CD14-positive monocyte (primary cell): ENCODE results near the gene SETBP1. TPM values are rescaled to one million over a fixed set of nuclear protein-coding genes. Genes with fewer than 3 reads are reported as not detected.

ENCODE experiments used
- DNase-seq, 3 donors: peaks; one replicate each; pipeline ENCODE4 v3.0.0-alpha.2; 2011 to 2022
- H2AFZ ChIP-seq: 2 replicates; pipeline ENCODE4 v1.6.0; 2012; ENCODE audit warnings: mild to moderate bottlenecking, low read depth, low read length, inconsistent platforms; ENCODE audit not compliant: insufficient read depth, poor library complexity, severe bottlenecking
- H3K27ac ChIP-seq, 2 donors: 1 replicate in 1 of 2; 2 replicates in 1 of 2; pipeline ENCODE4 v1.5.1; 2012 to 2013; ENCODE audit warnings: low read length in 2 of 2, control low read depth in 1 of 2, inconsistent platforms in 1 of 2, low read depth in 1 of 2, mild to moderate bottlenecking in 1 of 2
- H3K27me3 ChIP-seq, 2 donors: one replicate each; pipeline versions ENCODE4 v1.6.0 to v1.6.1; 2011 to 2013; ENCODE audit warnings: low read length in 2 of 2; ENCODE audit not compliant: control insufficient read depth in 2 of 2, insufficient read depth in 2 of 2
- H3K36me3 ChIP-seq, 2 donors: replicated peaks in 1 of 2; 1 replicate in 1 of 2; 2 replicates in 1 of 2; pipeline versions ENCODE4 v1.5.1 to v1.6.1; 2012 to 2013; ENCODE audit warnings: low read length in 2 of 2, control low read depth in 1 of 2, inconsistent platforms in 1 of 2, mild to moderate bottlenecking in 1 of 2; ENCODE audit not compliant: insufficient read depth in 2 of 2, control insufficient read depth in 1 of 2
- H3K4me1 ChIP-seq, 2 donors: 1 replicate in 1 of 2; 2 replicates in 1 of 2; pipeline versions ENCODE4 v1.5.1 to v1.6.1; 2012 to 2013; ENCODE audit warnings: low read length in 2 of 2, control low read depth in 1 of 2, inconsistent platforms in 1 of 2, mild to moderate bottlenecking in 1 of 2, moderate library complexity in 1 of 2; ENCODE audit not compliant: insufficient read depth in 2 of 2, control insufficient read depth in 1 of 2
- H3K4me2 ChIP-seq: replicated peaks from 2 replicates; pipeline ENCODE3; 2012; ENCODE audit warnings: low read length, moderate library complexity, mild to moderate bottlenecking; ENCODE audit not compliant: poor library complexity, severe bottlenecking; ENCODE audit errors: extremely low read depth
- H3K4me3 ChIP-seq, 3 experiments: fragments of 200-600 bp in 1 of 3; sonication (generic) in 1 of 3; replicated peaks in 1 of 3; 1 replicate in 2 of 3; 2 replicates in 1 of 3; pipeline ENCODE4 v1.5.1; 2011 to 2013; ENCODE audit warnings: low read length in 3 of 3, mild to moderate bottlenecking in 3 of 3, control low read depth in 2 of 3, low read depth in 2 of 3, inconsistent platforms in 1 of 3, moderate library complexity in 1 of 3
- H3K79me2 ChIP-seq: 2 replicates; pipeline ENCODE4 v1.6.0; 2012; ENCODE audit warnings: mild to moderate bottlenecking, control low read depth, inconsistent platforms, low read length, moderate library complexity; ENCODE audit not compliant: insufficient read depth
- H3K9ac ChIP-seq: 2 replicates; pipeline ENCODE4 v1.6.0; 2017; ENCODE audit warnings: low read length, mild to moderate bottlenecking; ENCODE audit not compliant: insufficient read depth, poor library complexity, severe bottlenecking
- H3K9me3 ChIP-seq, 2 donors: replicated peaks in 1 of 2; 1 replicate in 1 of 2; 2 replicates in 1 of 2; pipeline versions ENCODE4 v1.5.1 to v1.6.1; 2012 to 2013; ENCODE audit warnings: low read length in 2 of 2, control low read depth in 1 of 2; ENCODE audit not compliant: control insufficient read depth in 1 of 2, insufficient read depth in 1 of 2
- H4K20me1 ChIP-seq: 2 replicates; pipeline ENCODE4 v1.6.0; 2012; ENCODE audit warnings: mild to moderate bottlenecking, low read length, control low read depth, moderate library complexity; ENCODE audit not compliant: insufficient read depth
- H3K27ac Mint-ChIP-seq, 7 donors: one replicate each; pipeline ENCODE4 v1.8.0; 2020; ENCODE audit warnings: mild to moderate bottlenecking in 7 of 7, mixed read lengths in 7 of 7, moderate library complexity in 6 of 7, inconsistent platforms in 2 of 7
- H3K27me3 Mint-ChIP-seq, 3 donors: one replicate each; pipeline ENCODE4 v1.8.0; 2021 to 2022; ENCODE audit warnings: low read depth in 3 of 3, mild to moderate bottlenecking in 3 of 3, mixed read lengths in 3 of 3, moderate library complexity in 3 of 3, inconsistent platforms in 1 of 3
- H3K36me3 Mint-ChIP-seq, 2 donors: one replicate each; pipeline ENCODE4 v1.8.0; 2020; ENCODE audit warnings: mixed read lengths in 2 of 2, inconsistent platforms in 1 of 2, mild to moderate bottlenecking in 1 of 2
- H3K4me1 Mint-ChIP-seq: one replicate; pipeline ENCODE4 v1.8.0; 2020; ENCODE audit warnings: mild to moderate bottlenecking, mixed read lengths
- H3K4me3 Mint-ChIP-seq, 2 donors: one replicate each; pipeline ENCODE4 v1.8.0; 2020; ENCODE audit warnings: mild to moderate bottlenecking in 2 of 2, mixed read lengths in 2 of 2, moderate library complexity in 1 of 2
- H3K9me3 Mint-ChIP-seq, 7 donors: one replicate each; pipeline ENCODE4 v1.8.0; 2020 to 2022; ENCODE audit warnings: mixed read lengths in 7 of 7, mild to moderate bottlenecking in 6 of 7, moderate library complexity in 6 of 7, inconsistent platforms in 2 of 7
- WGBS: methylation state at CpG from one replicate; pipeline ENCODE4 v1.1.5; 2013; ENCODE audit warnings: missing lambda C conversion rate; ENCODE audit not compliant: insufficient coverage; 5-methylcytosine and 5-hydroxymethylcytosine counted together
- intact Hi-C, 2 donors: fragments of 100-400 bp; cut with micrococcal nuclease; formaldehyde crosslinking; loops; one replicate each; pipeline versions ENCODE4 v1.15.0 to v1.15.1; 2023
- polyA plus RNA-seq, 3 donors: library from polyadenylated mRNA; depleted of rRNA in 1 of 3; unstranded in 2 of 3; stranded (reverse) in 1 of 3; fragments of 300-500 nt in 2 of 3; fragments of >200 nt in 1 of 3; fragmentation: Illumina TruSeq in 2 of 3; gene quantifications; 1 replicate in 2 of 3; 2 replicates in 1 of 3; pipeline ENCODE4 v1.2.3, GENCODE V29; 2012 to 2021
- TF ChIP-seq, protein P1 (sequence below): fragments of 200-600 bp; IDR thresholded peaks from one replicate; pipeline ENCODE4 v1.8.0; 2022; ENCODE audit warnings: antibody characterized with exemption, mild to moderate bottlenecking

SETBP1 gene
- polyA plus RNA-seq, 3 donors = 0.01 to 1.2 TPM; not detected in 1

DNA sequence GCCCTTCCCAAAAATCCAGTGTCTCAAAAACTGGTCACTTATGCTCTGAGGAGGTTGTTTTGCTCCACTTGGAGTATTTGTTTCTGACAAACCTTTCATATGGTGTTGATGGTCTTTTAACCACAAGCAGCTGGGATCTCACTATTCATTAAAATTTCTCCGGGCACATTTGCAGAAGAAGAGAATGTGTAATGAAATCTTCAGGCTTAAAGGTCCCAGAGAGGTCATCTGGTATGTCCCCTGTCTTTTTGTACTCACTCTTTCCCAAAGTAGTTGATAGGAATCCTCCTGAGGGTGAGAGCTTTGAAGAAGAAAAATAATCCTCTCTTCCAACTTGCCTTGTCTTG lies 430.8 kb downstream of the SETBP1 start:
- H3K27ac Mint-ChIP-seq = no peak overlapping the region
- DNase-seq = no peak

DNA sequence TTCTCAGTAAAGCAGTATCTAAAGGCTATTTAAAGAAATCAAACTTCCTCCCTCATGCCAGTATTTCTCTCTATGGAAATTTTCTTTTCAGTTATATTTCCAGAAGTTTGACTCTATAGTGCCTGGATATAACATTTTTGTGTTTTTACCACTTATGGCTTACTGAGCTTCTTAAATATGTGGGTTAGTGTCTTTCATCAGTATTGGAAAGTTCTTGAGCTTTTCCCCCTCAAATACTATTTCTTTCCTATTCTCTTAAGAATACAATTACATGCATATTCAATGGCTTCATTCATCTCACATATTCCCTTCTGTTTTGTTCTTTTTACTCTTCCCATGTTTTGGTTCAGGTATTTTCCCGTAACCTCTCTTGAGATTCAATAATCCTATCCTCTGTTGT lies 432.0 kb downstream of the SETBP1 start:
- no peaks in the 10 kb centered on the region for H3K36me3 Mint-ChIP-seq
- H3K4me3 Mint-ChIP-seq = peak overlapping the region in 1 of 2 donors; percentile 23
- no peak overlapping the region for H3K4me3 ChIP-seq
- H3K9ac ChIP-seq = no peak overlapping the region
- no peaks in the 10 kb centered on the region for H3K4me1 Mint-ChIP-seq
- TF ChIP-seq, protein P1, sequence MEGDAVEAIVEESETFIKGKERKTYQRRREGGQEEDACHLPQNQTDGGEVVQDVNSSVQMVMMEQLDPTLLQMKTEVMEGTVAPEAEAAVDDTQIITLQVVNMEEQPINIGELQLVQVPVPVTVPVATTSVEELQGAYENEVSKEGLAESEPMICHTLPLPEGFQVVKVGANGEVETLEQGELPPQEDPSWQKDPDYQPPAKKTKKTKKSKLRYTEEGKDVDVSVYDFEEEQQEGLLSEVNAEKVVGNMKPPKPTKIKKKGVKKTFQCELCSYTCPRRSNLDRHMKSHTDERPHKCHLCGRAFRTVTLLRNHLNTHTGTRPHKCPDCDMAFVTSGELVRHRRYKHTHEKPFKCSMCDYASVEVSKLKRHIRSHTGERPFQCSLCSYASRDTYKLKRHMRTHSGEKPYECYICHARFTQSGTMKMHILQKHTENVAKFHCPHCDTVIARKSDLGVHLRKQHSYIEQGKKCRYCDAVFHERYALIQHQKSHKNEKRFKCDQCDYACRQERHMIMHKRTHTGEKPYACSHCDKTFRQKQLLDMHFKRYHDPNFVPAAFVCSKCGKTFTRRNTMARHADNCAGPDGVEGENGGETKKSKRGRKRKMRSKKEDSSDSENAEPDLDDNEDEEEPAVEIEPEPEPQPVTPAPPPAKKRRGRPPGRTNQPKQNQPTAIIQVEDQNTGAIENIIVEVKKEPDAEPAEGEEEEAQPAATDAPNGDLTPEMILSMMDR = no peak
- peaks cover 0 to 4% (median 2%) of the 10 kb centered on the region in 7 donors for H3K9me3 Mint-ChIP-seq
- H3K27ac Mint-ChIP-seq = no peak overlapping the region
- H2AFZ ChIP-seq = no peak overlapping the region
- H3K4me1 ChIP-seq = no peaks in the 10 kb centered on the region
- no CpG with 5 or more reads among the region's 1 CpG for WGBS
- no peaks in the 10 kb centered on the region for H3K27me3 Mint-ChIP-seq
- intact Hi-C loops = no loop called here
- no peaks in the 10 kb centered on the region for H3K27me3 ChIP-seq
- no peaks in the 10 kb centered on the region for H3K36me3 ChIP-seq
- H3K9me3 ChIP-seq = no peaks in the 10 kb centered on the region
- no peak for DNase-seq
- no peak overlapping the region for H3K27ac ChIP-seq
- H3K4me2 ChIP-seq = no peak overlapping the region
- no peaks in the 10 kb centered on the region for H3K79me2 ChIP-seq
- H4K20me1 ChIP-seq = no peaks in the 10 kb centered on the region

More for the DNA sequence above, 430.8 kb downstream of the SETBP1 start:
- Histone ChIP-seq H3K9ac (no peak overlapping the region), H2AFZ (no peak overlapping the region), H3K4me1 (peaks cover 7 to 9% of the 10 kb centered on the region in 2 donors), H3K4me3 (no peak overlapping the region), H4K20me1 (no peaks in the 10 kb centered on the region), H3K79me2 (no peaks in the 10 kb centered on the region), H3K9me3 (no peaks in the 10 kb centered on the region), H3K27me3 (no peaks in the 10 kb centered on the region), H3K4me2 (no peak overlapping the region), H3K27ac (no peak overlapping the region), H3K36me3 (no peaks in the 10 kb centered on the region)
- H3K4me3 Mint-ChIP-seq = no peak overlapping the region
- no peaks in the 10 kb centered on the region for H3K4me1 Mint-ChIP-seq
- H3K27me3 Mint-ChIP-seq = no peaks in the 10 kb centered on the region
- whole genome bisulfite sequencing = no CpG with 5 or more reads among the region's 1 CpG
- TF ChIP-seq, protein P1 = no peak
- no peaks in the 10 kb centered on the region for H3K36me3 Mint-ChIP-seq
- peaks cover 0 to 4% (median 2%) of the 10 kb centered on the region in 7 donors for H3K9me3 Mint-ChIP-seq
- intact Hi-C loops = no loop called here
